GM18519 (cell line): ENCODE results near the gene ZBP1.

ENCODE experiments used
- ATAC-seq: cut with Tn5 transposase; IDR thresholded peaks from one replicate; pipeline ENCODE4 v1.9.1; 2021; ENCODE audit warnings: mild to moderate bottlenecking, moderate library complexity; ENCODE audit not compliant: unreplicated experiment, low FRiP score

Gene ZBP1

DNA sequence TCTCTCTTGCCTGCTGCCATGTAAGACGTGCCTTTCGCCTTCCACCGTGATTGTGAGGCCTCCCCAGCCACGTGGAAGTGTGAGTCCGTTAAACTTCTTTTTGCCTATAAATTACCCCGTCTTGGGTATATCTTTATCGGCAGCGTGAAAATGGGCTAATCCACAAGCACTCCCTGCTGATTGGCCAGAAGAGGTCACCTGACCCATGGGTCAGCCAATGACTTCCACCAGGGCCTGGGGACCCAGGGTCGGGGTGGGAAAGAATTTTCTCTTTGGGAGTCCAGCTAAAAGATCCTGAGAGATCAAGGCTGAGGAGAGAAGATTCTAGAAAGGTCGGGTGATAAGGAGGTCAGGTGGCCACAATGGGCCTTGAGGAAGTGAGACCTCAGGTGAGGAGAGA is 17.1 kb downstream of the ZBP1 start:
- no peak for ATAC-seq

DNA sequence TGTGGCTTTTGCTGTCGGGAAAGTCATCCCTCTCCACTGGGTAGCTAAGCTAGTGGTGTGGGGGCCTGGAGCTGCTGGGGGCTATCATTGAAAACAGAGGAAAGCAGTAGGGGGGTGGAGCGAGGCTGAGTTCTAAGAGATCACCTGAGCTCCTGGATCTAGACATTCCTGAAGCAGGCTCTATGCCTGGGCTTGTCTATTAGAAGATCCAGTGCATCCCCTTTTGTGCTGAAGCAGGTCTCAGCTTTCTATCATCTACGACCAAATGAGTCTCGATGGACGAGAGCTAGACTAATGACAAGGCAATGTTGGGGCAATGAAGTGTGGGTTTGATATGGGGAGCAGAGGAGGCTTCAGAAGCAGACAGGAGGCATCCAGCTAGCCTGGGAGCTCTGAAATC is 18.5 kb downstream of the ZBP1 start:
- no peak for ATAC-seq

DNA sequence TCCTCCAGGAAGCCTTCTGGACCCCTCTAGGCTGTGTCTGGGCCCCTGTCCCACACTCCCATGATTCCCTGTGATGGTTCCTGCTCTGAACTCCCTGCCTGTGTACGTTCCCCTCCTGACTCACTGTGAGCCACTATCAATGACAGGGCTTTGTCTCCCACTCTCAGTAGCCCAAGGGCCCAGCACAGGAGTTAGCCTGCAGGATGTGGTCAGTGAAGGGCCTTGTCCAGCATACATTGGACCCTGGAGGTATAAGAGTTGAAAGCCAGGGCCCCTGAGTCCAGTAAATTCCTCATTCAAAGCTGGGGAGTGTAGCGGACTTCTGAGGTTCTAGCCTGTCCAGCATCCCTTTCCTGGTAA is 19.0 kb downstream of the ZBP1 start:
- no peak for ATAC-seq

DNA sequence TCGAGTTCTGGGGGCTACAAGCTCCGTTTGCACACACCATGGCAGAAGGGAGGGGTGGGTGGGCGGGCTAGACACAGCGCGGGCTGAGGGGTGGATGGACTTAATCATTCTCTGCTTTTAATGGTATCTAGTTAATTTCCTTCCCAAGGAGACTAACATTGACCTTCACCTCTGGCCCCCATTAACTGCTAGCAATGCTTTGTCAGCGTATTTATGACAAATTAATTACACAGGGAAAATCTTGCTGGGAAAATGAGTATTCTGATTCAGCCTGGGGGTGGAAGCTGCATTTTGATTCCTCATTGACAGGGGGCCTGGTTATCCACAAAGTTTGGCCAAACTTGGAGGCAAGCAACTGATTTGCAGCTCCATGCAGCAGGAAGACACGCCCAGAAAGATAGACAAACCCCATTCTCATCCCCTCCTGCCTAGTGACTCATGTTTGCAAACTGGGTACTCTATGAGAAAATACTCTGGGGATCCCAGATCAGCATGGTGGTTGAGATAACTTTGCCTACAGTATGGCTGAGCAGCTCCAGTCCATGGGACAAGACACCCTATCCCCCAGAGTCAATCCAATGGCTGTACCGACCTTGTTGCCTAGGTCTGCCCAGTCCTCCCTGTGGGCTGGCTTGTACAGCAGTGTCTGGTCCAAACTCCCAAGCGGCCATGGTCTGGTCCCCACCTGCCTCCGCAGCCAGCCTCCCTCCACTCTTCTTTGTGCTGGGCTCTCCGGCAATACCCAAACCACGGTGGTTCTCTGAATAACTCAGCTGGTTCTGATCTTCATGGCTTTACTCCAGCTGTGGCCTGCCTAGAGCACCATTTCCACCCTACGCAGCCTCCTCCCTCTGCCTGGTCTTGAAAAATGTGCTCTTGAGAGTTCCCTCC is 19.7 kb downstream of the ZBP1 start:
- no peak for ATAC-seq

DNA sequence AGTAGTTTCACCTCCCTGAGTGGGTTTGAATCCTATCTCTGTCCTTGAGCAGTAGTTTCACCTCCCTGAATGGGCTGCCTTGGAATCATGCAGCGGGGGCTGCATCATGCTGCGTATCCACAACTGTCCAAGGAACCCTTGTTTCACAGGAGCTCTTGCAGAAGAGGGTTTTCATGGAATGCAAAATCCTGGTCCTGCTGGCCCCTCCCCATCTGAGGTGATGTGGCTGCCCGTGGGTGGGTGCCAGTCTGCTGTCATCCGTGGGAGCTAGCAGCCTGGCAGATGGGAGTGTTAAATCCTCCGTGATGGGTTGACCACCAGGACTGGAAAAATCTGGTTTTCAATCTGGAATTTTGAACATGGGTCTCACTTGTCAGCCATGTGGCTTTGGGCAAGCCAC is 21.7 kb downstream of the ZBP1 start:
- ATAC-seq: no peak

DNA sequence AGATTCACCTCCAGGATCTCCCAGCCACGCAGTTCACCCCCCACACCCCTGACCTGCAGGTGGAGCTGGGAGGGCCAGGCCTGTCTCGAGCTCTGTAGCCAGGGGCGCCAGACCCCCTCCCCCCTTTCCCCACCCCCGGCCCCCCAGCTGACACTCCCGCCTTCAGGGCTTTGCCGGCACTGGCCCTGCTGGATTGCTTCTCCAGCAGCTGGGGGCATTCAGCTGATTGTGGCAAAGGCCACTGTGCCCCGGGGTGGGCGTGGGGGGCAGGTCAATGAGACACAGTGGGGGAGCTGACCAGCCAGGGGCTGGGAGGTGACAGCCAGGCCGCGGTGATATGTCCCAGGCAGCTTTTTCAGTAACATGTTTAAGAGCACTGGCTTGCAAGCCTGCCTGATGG is 22.2 kb downstream of the ZBP1 start:
- ATAC-seq: no peak

DNA sequence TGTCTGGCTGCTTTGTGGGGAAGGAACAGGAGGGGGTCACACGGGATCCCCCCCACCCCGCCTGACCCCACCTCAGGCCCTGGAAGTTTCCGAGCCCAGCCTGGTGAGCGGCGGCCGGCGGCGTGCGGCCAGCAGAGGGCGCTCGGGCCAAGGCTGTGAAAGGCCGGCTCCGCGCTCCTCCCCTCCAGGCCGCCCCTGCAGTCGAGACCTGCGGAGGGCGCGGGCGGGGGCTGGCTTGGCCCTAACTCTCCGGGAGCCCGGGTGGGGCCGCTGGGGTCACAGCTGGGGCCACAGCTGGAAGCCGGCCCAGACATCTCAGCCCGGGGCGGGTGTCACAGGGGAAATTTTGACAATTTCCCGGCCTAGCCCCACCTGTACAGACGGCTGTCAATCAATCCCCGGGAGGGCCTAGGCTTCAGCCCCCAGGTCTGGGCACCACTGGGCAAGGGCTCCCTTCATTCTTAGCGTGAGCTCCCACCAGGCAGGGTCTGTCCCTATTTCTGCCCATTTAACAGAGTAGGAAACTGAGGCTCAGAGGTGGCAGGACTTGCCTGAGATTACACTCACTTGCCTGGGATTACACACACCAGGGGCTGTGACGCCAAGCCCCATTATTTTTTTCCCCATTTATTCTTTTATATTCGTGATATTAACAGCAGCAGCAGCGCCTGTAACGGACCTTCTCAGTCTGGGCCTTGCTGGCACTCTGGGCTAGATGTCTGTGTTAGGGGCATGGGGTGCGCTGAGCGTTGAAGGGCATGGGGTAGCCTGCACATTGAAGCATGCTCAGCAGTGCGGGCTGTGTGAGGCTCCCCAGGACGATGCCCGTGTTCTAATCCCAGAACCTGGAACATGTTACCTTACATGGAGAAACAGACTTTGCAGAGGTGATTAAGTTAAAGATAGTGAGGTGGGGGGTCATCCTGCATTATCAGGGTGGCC is 23.0 kb downstream of the ZBP1 start:
- no peak for ATAC-seq

DNA sequence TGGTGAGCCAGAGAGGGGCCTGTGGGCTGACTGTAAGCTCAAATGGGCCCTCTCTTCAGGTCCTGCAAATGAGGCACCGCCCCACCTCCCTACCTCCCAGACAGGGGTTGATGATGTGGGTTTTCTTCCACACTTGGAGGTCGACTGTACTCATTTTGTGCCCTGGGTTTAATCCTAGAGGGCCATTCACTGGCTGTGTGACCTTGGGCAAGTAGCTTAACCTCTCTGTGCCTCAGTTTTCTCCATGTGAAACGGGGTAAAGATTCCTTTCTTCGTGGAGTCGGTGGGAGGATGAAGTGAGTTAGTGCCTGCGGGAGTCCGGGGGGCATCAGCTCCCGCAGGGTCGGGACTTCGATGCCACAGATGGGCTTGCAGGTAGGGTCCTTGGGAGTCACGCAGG is 23.9 kb downstream of the ZBP1 start:
- no peak for ATAC-seq

DNA sequence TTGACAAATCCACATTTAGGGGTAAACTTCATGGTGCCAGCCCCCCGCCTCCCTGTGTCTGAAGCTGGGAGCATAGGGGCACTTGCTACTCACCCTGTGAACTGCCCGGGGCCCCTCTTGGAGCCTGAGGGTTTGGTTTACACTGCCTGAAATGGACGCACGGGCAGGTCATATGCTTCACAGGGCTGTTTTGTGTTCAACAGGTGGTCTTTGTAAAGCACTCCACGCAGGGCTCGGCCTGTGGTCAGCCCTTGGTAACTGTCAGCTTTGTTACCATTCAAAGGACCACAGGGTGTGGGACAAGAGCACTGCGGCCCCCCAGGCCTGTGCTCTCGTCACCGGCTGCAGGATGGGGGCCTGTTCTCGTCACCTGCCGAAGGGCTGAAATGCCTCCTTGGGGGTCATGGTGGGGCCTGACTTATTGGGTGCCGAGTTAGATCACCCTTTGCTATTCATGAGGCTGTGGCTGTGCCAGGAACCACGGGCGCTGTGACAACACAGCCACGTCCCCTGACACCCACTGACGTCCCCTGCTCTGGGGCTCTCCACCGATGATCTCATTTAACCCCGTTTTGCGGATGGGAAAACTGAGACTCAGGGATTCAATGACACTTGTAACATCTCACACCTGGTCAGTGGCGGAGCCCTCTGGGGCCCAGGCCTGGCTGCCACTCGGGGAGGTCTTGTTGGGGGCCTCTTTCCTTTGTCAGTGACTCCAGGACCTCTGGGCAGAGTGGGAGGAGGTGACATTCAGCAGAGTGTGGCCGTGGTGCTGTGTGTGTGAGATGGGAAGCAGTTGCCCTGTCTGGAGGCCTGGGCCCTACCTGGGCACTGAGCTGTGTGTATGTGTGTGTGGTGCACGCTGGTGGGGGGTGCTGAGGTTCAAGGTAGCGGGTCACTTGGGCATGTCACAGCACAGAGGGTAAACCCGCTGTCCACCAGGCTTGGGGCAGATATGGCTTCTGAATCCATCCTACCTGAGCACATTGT is 24.9 kb downstream of the ZBP1 start:
- no peak for ATAC-seq

DNA sequence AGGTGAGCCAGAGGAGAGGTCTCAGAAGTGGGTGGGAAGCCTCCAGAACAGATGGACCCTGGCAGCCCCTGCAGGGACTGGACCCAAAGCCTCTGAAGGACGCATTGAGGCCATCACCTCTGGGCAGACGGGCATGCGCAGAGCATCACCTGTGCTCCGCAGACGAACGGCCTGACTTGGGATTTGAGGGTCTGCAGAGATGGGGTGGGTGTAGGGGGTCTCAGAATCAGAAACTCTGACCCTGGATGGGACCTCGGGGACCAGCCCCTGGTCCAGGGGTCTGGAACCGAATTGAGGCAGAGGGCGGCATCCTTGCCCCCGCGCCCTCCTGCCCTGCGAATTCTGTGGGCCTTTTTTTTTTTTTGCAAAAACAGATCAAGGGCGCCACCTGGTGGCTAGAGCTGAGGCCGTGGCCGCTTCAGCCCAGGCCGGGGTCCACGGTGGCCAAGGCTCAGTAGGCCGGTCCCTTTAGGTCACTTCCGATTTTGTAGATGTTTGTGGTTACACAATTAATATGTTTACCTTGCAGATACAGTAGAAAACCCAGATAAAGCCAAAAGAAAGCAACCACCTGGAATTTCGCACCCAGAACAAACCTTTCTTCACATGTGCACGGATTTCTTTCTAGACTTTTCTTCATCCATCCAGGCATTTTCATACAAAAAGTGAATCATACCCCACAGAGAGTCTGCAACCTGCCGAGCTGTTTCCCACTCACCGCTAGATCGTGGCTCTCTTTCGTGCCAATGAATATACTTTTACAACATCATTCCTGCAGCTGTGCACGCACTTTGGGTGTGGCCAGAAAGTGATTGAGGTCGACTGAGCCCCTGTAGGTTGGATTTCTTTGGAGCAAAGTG is 25.9 kb downstream of the ZBP1 start:
- ATAC-seq: no peak

DNA sequence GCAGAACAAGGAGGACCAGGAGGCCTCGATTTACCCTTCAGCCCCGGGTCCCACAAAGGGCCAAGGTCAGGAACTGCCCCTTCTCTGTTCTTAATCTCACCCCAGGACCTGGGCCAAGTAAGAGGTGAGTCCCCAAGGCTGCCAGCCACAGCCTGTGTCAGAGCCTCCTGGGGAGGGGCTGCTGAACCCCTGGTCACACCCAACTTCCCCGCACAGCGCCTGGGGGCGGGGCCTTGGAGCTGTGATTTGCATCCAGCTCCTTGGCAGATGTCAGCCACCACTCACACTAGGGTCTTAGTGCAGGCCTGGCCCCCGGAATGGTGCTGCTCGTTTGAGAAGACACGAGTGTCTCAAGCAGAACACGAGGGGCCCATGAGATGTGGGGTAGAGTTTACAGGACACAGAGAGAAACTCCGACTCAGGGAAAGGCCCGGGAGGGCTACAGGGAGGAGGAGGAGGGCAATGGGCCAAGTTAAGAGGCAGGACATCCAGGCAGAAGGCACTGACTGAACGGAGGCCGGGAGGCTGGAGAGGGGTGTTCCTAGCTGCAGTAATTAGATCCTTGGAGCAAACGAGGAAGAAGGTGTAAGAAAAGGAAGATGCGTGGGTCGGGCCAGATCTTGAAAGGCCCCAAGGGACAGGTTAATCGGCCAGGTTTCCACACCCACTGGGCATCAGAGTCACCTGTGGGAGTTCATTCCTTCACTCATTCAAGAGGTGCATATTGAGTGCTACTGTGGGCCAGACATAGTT is 26.9 kb downstream of the ZBP1 start:
- no peak for ATAC-seq

DNA sequence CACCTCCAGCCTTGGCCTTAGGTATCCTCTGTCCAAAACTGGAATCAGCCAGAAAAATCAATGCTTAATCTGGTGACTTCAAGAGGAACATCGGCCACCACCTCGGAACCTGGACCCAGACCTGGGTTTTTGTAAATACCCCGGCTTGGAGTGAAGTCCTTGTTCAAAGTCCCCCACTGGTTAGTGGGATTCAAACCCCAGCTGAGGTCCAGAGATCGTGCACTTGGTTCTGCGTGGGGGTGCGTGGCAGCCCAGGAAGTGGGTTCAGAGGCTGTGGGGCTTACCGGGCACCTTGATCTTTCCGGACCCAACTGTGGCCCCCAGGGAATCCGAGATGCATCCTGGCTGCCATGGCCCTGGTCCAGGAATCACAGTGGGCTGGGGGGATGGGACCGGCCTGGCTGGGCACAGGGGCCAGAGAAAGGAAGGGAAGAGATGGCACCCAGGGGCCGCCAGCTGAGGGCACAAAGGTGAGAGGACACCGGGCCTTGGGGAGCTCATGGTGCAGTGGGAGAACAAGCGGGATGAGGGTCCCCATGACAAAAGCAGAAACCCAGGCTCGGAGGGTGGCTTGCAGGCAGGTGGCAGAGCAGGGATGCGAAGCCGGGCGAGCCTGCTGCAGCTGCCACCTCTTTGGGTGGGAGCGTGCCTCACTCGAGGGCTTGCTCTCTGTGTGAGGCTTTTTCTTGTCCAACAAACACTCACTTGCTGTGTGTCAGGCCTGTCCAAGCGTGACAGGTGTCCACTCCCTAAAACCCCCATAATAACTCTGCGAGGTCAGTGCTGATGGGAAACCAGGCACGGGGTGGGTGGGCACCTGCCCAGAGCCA is 27.7 kb downstream of the ZBP1 start:
- no peak for ATAC-seq

DNA sequence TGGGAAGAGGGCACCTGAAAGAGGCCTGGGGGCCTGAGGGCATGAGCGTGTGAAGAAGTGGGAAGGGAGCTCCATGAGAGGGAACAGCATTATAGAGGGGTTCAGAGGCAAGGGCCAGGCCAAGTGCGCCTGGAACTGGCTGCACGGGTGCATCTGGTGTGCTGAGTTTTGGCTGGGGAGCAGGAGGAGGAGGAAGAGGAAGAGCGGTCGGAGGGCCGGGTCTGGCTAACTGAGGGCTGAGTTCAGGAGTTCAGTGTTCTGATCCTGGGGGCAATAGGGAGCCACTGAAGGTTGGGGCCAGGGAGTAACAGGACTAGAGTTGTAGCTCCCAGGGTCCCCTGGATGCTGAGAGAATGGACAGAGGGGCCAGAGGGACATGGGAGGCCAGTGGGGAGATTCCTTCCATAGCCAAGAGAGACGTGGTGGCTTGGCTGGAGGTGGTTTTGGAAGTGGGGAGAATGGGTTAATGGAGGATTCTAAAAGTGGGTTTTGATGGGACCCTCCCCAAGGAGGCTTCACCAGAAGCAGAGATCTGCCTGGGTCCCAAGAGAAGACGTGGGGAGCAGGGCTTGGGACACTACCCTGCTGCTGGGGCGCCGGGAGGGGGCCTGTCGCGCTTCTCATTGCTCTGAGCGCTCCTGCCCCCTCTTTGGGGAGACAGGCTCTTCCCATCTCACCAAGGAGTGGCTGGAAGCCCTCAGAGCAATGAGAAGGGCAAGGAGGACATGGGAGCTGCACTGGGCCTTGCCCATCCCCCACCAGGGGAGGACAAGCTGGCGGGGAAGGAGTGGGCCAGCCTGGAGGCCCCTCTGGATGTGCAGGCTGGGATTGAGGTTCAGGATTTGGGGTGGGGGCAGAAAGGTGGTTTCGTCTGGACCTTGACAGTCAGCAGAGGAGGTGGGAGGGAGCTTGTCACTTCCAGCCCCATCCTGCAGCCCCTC is 28.7 kb downstream of the ZBP1 start:
- ATAC-seq: no peak

DNA sequence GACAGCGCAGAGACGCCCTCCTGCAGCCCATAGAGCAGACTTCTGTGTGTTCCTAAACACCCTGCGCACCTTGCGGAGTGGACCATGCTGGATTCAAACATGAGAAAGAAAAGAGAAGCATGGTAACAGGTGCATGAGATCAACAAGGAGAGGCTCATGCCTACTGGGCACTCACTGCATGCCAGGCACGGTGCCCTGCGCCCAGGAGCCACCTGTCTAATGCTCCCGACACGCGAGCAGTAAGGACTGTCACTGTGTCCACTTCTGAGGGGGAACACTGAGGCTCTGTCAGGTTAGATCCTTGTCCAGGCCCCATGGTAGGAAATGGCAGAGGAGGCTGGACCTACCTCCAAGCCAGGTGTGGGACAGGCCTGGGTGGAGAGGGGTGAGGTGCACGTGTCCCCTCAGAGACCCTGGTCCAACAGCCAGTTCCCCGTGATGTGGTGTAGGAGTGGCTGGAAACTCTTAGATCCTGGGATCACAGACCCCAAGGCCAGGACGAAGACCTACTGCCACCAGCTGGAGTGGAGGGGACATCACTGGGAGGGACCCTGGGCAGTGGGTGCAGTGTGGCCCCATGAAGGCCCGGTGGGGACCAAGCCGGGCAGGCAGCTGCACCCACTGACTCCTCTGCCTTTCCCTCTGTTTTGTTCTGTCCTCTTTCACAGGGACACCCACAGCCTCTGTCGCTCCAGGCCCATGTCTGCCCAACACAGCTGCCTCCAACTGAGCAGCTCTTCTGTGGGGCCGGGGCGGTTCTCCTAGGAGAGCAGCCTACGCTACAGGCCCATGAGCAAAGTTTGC is 29.5 kb downstream of the ZBP1 start:
- ATAC-seq: no peak

DNA sequence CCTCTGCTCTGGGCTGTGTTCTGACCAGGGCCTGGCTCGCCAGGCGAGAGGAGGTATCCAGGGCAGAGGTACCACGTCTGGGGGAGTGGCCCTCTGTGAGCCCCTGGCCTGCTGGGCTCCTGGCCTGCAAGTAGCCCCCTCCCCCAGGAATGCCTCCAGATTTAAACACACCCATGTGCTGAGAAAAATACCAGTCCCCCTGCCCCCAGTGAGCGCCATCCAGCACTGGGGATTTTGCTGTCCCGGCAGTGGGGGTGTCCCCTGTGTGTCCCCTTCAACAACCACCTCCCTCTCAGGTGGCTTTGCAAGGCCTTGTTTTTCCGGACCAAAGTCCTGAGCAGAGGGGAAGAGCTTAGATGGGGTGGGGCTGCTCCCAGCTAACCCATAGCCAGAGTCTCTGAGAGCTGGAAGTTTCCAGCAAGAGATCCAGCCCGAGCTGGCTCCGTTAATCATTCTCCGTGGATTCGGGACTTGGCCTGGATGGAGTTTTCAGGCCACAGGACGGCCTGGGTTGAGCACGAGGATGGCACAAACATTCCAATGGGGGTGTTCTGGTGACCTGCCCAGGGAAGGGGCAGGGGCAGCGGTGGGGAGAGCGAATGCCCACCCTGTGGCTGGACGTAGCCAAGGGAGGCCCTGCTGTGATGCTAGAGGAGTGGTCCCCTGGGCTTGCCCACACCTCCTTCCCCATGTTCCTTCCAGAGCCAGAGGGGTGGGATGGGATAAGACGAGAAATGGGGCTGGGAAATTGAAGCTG is 30.3 kb downstream of the ZBP1 start:
- ATAC-seq: no peak
